GM18907 (cell line): ENCODE data around the gene HCRTR1.

ENCODE experiments used
- ATAC-seq: cut with Tn5 transposase; IDR thresholded peaks from one replicate; pipeline ENCODE4 v1.9.1; 2021; ENCODE audit warnings: mild to moderate bottlenecking, moderate library complexity; ENCODE audit not compliant: unreplicated experiment

The HCRTR1 gene

DNA sequence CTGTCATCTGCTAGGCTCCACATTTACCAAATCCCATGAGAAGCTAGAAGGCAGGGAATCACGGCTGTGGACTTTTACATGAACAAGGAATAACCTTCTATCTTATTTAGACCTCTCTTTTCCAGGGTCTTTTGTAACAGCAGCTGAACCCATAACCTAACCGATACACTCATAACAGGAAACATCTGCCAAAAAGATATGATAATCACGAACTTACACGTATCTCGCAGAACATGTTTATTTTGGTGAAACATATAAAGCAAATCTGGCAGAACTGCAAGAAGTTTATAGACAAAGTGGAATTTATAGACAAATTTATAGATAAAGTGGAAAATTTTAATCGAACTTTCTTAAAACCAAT, 20.8 kb upstream of the HCRTR1 start:
- no peak for ATAC-seq

DNA sequence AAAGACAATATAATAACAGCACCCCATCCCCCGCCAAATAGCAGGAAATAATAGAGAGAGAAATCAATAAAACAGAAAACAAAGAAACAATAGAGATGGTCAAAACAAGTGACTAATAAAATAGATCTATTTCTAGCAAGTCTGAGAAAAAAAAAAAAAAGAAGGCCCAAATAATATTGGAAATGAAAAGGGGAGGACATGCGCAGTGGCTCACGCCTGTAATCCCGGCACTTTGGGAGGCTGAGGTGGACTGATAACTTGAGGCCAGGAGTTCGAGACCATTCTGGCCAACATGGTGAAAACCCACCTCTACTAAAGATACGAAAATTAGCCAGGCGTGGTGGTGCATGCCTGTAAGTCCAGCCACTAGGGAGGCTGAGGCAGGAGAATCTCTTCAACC, 18.5 kb upstream of the HCRTR1 start:
- no peak for ATAC-seq

DNA sequence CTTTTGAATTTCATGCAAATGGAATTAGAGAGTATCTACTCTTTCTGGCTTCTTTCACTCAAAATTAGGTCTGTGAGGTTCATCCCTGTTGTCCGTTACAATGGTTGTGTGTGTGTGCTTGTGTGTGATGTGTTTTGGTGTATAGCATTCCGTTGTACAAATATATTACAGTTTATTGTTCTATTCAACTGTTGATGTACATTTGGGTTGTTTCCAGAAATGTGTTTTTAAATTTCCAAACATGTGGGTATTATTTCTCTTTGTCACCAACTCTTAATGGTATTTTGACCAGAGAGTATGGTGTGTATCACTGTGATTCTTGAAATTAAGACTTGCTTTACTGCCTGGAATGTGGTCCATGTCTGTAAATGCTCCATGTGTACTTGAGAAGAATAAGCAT, 16.8 kb upstream of the HCRTR1 start:
- no peak for ATAC-seq

DNA sequence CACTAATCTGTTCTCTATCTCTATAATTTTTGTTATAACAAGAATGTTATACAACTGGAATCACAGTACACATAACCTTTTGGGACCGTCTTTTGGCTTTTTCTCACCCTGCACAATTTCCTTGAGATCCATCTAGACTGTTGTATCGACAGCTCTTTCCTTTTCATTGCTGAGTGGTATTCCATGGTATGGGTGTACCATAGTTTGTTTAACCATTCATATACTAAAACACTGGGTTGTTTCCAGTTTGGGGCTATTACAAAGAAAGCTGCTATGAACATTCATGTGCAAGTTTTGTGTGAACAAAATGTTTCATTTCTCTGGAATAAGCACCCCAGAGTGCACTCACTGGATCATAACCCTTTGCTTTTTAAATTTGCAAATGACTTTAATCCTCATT, 15.4 kb upstream of the HCRTR1 start:
- ATAC-seq: no peak

DNA sequence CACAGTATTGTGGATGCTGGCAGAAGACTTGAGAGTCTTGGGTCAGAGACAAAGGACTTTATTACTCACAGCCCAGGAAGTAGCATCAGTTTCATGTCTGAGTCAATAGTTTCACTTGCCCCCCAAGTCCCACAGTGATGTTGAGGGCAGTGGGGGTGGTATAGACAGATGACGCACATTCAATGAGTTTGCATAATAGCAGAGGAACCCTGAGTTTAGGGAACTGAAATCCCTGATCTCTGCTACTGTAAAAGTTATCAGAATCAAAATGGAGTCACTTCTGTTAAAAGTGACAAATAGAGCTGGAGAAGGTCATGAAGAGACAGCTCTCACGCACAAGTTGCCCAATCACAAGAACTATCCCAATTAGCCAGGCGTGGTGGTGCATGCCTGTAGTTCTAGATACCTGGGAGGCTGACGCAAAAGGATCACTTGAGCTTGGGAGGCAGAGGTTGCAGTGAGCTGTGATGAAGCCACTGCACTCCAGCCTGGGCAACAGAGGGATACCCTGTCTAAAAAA, 11.5 kb upstream of the HCRTR1 start:
- peak; percentile 90 for ATAC-seq

DNA sequence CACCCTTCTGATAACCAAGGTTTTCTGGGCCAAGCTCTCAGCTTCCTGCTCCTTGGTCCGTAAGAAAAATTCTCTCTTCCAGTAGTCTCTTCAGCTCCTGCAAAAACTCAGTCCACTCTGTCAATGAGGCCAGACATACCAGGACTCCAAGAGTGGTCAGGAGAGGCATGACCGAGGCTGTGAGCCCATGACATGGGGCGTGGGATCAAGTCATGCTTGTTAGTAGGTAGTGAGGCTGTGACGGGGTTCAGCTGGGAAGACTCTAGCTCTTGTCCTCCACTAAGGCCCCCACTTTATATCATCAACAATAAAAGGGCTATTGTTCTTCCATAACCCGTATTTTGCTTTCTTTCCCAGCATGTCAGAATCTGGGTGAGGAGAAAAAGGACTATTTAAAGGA, 10.1 kb upstream of the HCRTR1 start:
- no peak for ATAC-seq

DNA sequence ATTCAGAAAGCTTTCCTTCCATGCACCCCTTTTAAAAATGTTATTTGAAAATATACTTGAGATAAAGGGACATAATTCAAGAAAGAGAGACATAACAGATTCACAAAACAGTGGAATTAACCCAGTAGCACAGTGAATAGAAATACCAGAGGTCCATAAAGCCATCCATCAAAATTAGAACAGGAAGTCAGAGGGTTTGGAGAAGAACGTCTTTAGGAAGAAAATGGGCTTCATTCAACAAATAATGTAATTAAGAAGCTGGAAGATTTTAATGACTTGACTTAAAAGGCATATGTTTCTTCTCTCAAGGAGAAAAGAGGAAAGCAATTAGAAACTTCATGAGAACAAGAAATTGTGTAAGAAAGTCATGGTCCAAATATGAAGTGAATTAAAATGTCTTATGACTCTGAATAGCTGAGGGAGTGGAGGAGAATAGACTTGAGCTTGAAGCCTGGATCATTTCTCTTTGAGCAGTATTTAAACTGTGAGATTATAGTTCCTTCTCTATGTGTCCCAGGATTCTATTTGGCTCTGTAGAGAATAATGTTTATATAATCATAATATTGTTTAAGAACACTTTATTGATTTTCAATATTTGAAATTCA, 7.9 kb upstream of the HCRTR1 start:
- ATAC-seq: no peak

DNA sequence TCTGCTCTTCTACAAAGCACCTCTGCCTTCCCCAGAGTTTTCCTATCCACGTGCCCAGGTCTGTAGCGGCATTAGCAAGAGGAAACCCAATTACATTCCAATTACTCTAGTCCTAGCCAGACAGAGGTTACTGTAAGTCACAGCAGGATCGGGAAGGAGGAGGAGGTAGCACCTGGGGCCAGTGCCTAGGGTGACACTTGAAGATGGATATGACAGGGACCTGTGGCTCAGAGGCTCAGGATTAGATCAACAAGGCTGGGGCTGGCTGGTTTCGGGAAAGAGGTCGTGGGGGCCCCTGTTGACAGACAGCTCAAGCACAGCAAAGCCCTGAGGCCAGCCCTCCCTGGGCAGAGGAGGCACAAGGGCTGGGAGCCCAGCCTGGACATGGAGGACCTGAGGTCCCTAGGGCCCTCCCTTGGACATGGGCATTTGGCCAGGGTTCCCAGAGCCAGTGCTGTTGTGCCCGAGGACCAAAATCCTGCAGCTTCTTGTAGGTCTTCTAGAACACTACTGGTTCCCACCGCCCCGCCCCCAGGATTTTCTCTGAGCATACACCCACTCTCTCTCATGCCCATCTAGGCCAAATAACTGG, 3.0 kb upstream of the HCRTR1 start:
- ATAC-seq: no peak

DNA sequence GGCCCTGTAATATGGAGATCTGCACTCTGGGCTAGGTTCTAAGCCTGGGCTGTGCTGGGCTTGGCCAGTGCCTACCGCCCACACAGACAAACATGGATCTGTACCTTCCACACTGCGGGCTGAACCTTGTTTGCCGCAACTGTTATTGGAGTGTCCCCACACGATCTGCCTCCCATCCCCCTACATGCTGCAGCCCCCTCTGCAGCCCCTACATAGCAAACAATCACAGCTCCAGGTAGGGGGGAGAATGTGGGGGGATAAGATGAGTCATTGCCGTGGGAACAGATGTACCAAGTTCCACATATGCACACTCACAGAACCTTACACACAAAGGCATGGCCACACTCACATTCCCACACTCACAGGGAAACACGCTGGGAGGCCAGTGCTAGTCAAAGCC, 2.1 kb upstream of the HCRTR1 start:
- no peak for ATAC-seq

DNA sequence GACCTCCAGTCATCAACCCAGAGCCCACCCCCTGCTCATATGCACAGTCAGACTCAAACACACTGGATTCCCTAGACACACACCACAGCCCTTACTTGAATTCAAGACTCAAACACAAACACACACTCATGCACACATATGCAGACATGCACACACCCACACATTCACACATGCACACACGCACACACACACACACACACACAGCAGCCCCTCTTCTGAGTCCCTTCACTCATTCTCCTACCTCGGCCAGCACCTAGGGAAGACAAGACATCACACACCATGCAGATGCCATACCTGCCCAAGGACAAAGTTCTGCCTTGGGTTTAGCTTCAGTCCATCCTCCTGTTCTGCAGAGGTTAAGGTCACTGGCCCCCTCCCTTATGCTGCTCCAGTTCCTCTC, 1.6 kb upstream of the HCRTR1 start:
- no peak for ATAC-seq

DNA sequence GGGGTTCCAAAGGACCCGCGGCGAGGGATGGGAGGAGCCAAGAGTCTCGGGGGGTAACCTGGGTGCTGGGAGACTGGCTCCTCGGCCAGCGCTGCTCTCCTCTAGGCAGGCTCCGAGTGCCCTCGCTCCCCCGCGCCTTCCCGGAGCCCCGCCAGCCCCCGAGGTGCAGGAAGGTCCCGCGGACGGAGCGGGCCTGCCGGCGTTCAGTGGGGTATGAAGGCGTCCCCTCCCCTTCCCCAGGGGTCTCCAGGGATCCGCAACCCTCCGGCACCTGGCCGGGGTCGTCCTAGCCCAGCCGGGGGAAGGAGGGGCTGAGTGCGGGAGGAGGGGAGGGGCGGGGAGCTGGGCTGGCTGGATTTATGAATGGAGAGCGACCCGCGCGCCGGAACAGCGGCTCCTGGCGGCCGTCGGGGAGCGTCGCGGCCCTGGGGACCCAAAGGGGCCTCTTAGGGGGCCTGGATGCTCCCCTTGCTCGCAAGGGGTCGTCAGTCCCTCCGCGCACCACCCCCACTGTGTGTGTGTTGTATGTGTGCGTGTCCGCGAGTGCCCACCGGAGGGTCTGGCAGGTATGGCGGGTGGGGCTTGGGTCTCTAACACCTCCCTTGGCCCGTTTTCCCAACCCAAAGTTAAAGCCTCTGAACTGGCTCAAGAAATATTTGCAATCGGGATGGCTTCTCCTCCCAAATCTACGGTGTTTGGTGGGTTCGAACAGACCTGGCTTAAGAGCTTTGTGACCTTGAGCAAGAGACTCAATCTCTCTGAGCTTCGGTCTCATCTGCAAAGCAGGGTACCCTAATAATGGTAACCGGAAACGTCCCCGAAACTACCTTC, 642 bp downstream of the HCRTR1 start:
- ATAC-seq: no peak

DNA sequence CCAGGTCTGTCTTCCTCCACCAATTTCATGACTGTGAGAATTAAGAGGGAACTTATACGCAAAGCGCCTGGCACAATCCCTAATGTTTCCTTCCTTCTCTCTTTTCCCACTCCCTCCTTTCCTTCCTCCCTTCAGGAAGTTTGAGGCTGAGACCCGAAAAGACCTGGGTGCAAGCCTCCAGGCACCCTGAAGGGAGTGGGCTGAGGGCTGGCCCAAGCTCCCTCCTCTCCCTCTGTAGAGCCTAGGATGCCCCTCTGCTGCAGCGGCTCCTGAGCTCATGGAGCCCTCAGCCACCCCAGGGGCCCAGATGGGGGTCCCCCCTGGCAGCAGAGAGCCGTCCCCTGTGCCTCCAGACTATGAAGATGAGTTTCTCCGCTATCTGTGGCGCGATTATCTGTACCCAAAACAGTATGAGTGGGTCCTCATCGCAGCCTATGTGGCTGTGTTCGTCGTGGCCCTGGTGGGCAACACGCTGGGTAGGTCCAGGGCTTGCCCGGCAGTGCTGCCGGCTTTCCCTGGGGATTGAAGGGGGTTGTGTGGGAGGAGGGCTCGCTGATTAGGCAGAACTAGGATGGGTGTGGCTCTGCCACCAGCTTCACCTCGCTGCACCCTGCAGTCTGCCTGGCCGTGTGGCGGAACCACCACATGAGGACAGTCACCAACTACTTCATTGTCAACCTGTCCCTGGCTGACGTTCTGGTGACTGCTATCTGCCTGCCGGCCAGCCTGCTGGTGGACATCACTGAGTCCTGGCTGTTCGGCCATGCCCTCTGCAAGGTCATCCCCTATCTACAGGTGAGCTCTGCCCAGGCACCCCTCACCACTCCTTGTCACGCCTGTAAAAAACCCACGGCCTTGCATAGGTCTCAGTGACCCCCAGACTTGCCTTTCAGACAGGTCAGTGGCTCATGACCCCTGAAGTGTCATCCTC, 1.7 kb downstream of the HCRTR1 start:
- no peak for ATAC-seq

DNA sequence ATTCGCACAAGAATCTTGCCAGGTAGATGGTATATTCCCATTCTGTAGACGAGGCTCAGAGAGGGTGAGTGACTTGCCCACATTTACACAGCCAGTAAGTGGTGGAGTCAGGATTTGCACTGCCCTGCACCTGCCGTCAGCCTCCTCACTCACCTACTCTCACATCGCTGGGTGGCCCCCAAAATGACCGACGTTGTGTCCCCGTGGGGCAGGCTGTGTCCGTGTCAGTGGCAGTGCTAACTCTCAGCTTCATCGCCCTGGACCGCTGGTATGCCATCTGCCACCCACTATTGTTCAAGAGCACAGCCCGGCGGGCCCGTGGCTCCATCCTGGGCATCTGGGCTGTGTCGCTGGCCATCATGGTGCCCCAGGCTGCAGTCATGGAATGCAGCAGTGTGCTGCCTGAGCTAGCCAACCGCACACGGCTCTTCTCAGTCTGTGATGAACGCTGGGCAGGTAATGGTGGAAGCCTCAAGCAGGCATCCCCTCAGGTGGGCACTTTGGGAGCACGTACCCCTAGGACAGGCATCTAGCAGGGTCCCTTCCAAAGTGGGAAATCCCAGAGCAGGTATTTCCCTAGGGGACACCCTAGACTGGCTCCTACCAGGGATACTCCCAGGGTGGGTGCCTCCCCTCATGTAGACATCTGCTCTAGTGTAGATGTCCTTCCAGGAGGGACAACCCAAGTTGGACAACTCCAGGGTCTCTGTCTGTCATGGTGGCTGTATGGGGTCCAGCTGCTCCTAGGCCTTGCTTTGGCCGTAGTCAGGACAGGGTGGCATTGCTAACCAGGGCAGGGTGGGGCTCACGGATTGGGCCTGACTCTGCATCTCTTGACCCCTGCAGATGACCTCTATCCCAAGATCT, 3.4 kb downstream of the HCRTR1 start:
- ATAC-seq: no peak

DNA sequence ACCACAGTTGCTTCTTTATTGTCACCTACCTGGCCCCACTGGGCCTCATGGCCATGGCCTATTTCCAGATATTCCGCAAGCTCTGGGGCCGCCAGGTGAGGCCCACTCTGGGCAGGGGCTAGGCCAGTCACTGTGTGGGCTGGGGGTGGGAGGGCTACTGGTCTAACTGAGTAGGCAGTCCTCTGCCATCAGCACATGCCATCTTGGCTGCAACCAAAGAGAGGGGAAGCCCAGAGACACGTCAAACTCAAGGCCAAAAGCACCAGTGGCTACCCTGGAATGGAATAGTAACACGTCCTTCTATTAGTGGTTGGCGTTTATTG, 4.0 kb downstream of the HCRTR1 start:
- ATAC-seq: no peak

DNA sequence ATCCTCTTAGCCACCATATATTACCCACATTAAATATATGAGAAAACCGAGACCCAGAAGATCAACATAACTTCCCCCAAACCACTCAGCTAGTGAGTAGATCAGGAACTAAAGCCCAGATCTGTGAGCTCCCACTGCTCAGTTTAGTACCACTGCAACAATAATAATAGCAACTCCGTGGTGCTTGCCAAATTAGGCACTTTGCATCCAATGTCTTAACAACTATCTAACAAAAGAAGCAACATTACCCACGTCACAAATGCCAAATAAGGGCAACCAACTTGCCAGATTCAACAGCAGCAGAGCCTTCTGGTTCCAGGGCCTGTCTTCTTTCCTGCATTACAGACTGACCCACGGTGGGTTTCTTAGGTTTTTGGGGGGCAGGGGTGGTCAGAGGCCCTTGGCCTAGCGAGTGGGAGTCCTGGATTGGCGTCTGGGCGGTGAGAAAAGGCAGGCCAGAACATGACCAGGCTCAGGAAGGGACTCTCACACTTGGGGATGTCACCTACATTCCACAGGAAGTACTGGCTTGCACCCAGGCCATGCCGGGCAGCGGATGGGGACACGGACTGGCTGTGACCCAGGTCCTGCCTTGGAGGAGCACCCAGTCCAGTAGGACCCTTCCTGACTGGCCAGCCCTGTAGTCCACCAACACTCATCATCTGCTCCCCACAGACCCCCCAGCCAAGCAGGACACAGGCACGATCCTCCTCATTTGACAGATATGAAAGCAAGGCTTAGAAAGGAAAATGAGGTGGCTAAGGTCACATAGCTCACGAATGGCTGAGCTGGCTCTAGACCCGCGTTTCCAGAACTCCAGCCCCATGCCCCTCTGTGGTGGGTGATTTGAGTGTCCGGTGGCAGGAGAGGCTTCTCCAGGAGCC, 4.6 kb downstream of the HCRTR1 start:
- no peak for ATAC-seq

DNA sequence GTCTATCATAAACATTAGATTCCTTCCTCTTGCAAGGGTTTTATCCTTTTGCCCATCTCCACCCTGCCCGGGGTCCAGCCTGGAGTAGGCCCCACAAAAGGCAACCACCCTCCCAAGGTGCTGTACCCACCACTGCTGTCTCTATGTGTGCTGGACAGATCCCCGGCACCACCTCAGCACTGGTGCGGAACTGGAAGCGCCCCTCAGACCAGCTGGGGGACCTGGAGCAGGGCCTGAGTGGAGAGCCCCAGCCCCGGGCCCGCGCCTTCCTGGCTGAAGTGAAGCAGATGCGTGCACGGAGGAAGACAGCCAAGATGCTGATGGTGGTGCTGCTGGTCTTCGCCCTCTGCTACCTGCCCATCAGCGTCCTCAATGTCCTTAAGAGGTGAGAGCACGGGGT, 5.9 kb downstream of the HCRTR1 start:
- no peak for ATAC-seq

DNA sequence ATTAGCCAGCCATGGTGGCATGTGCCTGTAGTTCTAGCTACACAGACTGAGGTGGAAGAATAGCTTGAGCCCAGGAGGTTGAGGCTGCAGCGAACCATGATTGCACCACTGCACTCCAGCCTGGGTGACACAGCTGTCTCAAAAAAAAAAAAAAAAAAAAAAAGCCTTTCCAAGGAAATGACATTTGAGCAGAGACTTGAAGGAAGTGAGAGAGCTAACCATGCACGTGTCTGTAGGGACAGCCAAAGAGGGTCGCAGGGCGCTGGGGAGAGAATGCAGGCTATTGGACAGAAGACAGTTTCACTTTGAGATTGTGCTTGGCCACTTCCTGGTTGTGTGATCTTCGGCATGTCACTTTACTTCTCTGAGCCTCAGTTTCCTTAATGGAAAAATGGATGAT, 6.8 kb downstream of the HCRTR1 start:
- ATAC-seq: no peak

DNA sequence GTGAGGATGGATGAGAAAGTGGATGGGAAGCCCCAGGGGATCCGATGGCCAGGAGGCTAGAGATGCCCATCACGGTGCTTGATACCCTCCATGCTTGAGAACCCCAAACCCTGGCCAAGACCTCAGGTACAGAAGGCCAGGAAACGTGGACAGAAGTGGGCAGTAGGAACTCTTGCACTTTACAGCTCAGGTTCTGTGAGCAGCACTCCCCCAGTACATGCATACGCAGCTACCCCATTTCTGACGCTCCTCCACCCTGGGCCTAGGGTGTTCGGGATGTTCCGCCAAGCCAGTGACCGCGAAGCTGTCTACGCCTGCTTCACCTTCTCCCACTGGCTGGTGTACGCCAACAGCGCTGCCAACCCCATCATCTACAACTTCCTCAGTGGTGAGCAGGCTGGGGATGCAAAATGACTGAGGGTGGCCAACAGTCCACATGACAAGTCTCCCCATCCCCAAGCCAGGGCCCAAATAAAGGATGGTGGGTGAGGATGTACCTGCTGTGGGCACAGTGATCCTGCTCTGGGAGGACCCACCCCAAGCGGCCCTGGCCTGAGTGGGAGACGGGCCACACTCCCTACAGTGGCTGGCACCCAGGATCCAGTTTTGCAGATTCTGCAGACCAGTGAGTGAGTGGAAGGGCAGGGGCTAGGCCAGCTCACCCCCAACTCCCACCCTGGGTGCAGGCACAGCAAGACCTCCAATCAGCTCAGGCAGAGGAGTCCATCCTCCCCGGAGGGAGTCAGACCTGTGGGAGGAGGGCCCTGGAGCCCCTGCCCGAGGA, 7.4 kb downstream of the HCRTR1 start:
- ATAC-seq: no peak
